M059J (cell line): Measurements from ENCODE around the gene CPLANE1. TPM values are rescaled to one million over a fixed set of nuclear protein-coding genes. Genes with fewer than 3 reads are reported as not detected.
"Not testable (repeated sequence)": the region's sequence is repeated elsewhere in the genome, so short reads cannot be mapped to it uniquely, and the experiment has no call there.

Experiments
- DNase-seq: peaks from one replicate; pipeline ENCODE4 v3.0.0-alpha.2; 2012; ENCODE audit warnings: low read depth
- total RNA-seq: library from RNA; depleted of rRNA; stranded (reverse); fragments of >200 nt; shearing (Covaris generic); gene quantifications from 2 replicates; pipeline ENCODE4 v1.2.3, GENCODE V29; 2014

Gene CPLANE1
- total RNA-seq, 1 experiment from 2014 or later, result 20.2 TPM

- no peak for DNase-seq
These were observed 127.7 kb downstream of the CPLANE1 start for GRCh38 chr5:37121465-37121864.

- DNase-seq, result no peak
These were observed 128.1 kb downstream of the CPLANE1 start for GRCh38 chr5:37121027-37121426.

- no peak for DNase-seq
These were observed 128.9 kb downstream of the CPLANE1 start for GRCh38 chr5:37120270-37120669.

GRCh38 chr5:37116359-37116758 lies 132.8 kb downstream of the CPLANE1 start:
- no peak for DNase-seq

- DNase-seq, result no peak
These were observed 136.7 kb downstream of the CPLANE1 start for GRCh38 chr5:37112383-37112991.

- peak; percentile 6 for DNase-seq
These were observed 137.5 kb downstream of the CPLANE1 start for GRCh38 chr5:37111426-37112382.

- DNase-seq, result no peak
These were observed 139.0 kb downstream of the CPLANE1 start for GRCh38 chr5:37110135-37110534.

GRCh38 chr5:37109338-37109737 lies 139.8 kb downstream of the CPLANE1 start:
- no peak for DNase-seq

GRCh38 chr5:37103302-37103701 lies 145.9 kb downstream of the CPLANE1 start:
- DNase-seq, result no peak

- not testable (repeated sequence) for DNase-seq
These were observed 149.9 kb downstream of the CPLANE1 start for GRCh38 chr5:37099267-37099666.

- not testable (repeated sequence) for DNase-seq
These were observed 155.4 kb downstream of the CPLANE1 start for GRCh38 chr5:37093795-37094194.

- no peak for DNase-seq
These were observed 158.4 kb downstream of the CPLANE1 start for GRCh38 chr5:37090781-37091180.

GRCh38 chr5:37090123-37090726 lies 159.0 kb downstream of the CPLANE1 start:
- DNase-seq, result no peak

- no peak for DNase-seq
These were observed 161.2 kb downstream of the CPLANE1 start for GRCh38 chr5:37088009-37088408.

- DNase-seq, result peak; percentile 44
These were observed 162.6 kb downstream of the CPLANE1 start for GRCh38 chr5:37086466-37087173.

- not testable (repeated sequence) for DNase-seq
These were observed 163.2 kb downstream of the CPLANE1 start for GRCh38 chr5:37086026-37086425.

- not testable (repeated sequence) for DNase-seq
These were observed 166.2 kb downstream of the CPLANE1 start for GRCh38 chr5:37082977-37083376.

GRCh38 chr5:37080697-37081096 lies 168.5 kb downstream of the CPLANE1 start:
- DNase-seq, result no peak

- DNase-seq, result no peak
These were observed 172.0 kb downstream of the CPLANE1 start for GRCh38 chr5:37077146-37077545.

GRCh38 chr5:37075399-37075950 lies 173.7 kb downstream of the CPLANE1 start:
- DNase-seq, result no peak

GRCh38 chr5:37071901-37072581 lies 177.1 kb downstream of the CPLANE1 start:
- peak; percentile 55 for DNase-seq
